ENCODE data around the gene PGGT1B. TPM values are rescaled to one million over a fixed set of nuclear protein-coding genes. Genes with fewer than 3 reads are reported as not detected.

Gene PGGT1B
- total RNA-seq, 1 donor from 2014 or later = 4.0 TPM

DNA sequence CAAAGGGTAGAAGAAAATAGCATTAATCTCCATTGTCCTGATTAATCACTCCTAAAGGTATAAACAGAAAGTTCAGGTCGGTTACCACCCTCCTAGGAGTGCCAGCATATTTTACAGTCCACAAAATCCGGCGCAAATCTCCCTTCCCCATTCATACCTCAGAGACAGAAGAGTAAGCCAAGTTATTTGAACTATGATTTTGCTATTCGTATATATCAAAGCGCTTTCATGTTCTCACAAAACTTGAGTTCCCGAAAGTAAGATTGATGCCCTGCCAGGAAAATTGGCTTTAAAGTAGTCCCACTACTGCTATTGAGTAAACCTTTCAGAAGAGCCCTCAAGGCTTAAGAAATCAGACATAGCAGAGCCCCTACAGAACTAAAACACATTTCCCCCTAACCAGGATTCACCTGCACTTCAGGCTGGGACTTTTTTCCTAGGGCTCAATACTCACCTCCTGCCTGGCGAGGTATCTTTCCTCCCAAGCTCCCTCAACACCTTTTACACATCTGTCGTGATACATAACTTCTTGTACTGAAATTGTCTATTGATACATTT, 71.1 kb downstream of the PGGT1B start:
- DNase-seq (ENCODE audit: low spot score in 2 of 2) = no peak
- Histone ChIP-seq H3K27me3 (no peaks in the 10 kb centered on the region), H3K36me3 (no peaks in the 10 kb centered on the region), H3K27ac (no peak overlapping the region), H3K4me3 (no peak overlapping the region), H3K4me1 (no peaks in the 10 kb centered on the region), H3K9me3 (no peaks in the 10 kb centered on the region)
- intact Hi-C loops (cut with DNase I) = no loop called here
- TF ChIP-seq, protein P1, sequence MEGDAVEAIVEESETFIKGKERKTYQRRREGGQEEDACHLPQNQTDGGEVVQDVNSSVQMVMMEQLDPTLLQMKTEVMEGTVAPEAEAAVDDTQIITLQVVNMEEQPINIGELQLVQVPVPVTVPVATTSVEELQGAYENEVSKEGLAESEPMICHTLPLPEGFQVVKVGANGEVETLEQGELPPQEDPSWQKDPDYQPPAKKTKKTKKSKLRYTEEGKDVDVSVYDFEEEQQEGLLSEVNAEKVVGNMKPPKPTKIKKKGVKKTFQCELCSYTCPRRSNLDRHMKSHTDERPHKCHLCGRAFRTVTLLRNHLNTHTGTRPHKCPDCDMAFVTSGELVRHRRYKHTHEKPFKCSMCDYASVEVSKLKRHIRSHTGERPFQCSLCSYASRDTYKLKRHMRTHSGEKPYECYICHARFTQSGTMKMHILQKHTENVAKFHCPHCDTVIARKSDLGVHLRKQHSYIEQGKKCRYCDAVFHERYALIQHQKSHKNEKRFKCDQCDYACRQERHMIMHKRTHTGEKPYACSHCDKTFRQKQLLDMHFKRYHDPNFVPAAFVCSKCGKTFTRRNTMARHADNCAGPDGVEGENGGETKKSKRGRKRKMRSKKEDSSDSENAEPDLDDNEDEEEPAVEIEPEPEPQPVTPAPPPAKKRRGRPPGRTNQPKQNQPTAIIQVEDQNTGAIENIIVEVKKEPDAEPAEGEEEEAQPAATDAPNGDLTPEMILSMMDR (IDR thresholded peaks at IDR 0.05) = no peak

DNA sequence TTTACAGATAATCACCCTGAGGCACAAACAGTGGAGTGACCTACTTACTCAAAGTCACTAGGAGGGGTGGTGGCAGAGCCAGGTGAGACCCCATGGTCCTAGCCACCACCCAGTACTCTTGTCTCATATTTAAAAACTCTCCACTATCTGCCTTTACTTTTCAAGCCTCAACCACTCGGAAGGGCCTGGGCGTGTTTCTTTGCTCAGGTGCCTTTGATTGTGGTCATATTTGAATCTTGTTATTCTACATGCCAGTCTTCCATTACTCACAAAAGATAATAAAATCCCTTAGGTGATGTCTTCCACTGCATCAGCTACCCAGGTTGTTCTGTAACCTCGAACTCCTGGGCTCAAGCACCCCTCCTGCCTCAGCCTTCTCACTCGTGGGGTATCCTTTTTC, 72.3 kb downstream of the PGGT1B start:
- TF ChIP-seq, protein P1 (IDR thresholded peaks at IDR 0.05) = no peak
- Histone ChIP-seq H3K9me3 (no peaks in the 10 kb centered on the region), H3K4me1 (no peaks in the 10 kb centered on the region), H3K27ac (no peak overlapping the region), H3K36me3 (no peaks in the 10 kb centered on the region), H3K4me3 (no peak overlapping the region), H3K27me3 (no peaks in the 10 kb centered on the region)
- DNase-seq (ENCODE audit: low spot score in 2 of 2) = no peak
- intact Hi-C loops (cut with DNase I) = no loop called here

DNA sequence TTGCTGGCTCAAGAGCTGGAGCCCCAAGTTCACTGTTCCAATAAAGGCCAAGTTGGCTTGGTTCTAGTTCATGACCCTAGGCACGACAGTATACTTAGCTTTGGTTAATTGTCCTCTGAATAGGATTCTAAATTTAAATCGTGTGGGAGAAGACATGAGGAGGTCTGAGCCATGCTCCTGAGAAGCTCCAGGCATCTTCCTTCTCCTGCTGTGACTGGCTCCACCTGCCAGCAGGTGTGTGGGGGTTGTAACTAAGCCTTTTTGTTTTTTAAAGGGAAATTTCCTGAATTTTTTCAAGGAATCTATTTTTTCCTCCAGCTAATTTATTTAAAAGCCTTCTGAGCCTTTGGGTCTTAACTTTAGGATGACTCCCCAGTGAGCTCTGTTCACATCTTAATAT, 72.8 kb downstream of the PGGT1B start:
- H3K36me3 ChIP-seq = no peaks in the 10 kb centered on the region
- H3K27ac ChIP-seq = no peak overlapping the region
- H3K4me3 ChIP-seq = no peak overlapping the region
- no peak for DNase-seq (ENCODE audit: low spot score in 2 of 2)
- no peaks in the 10 kb centered on the region for H3K9me3 ChIP-seq
- TF ChIP-seq, protein P1 (IDR thresholded peaks at IDR 0.05) = no peak
- intact Hi-C loops (cut with DNase I) = loop anchor here (10.0 kb wide), 1 partner anchor 355 kb away; the partner anchor contains the start of gene FEM1C
- no peaks in the 10 kb centered on the region for H3K4me1 ChIP-seq
- no peaks in the 10 kb centered on the region for H3K27me3 ChIP-seq

DNA sequence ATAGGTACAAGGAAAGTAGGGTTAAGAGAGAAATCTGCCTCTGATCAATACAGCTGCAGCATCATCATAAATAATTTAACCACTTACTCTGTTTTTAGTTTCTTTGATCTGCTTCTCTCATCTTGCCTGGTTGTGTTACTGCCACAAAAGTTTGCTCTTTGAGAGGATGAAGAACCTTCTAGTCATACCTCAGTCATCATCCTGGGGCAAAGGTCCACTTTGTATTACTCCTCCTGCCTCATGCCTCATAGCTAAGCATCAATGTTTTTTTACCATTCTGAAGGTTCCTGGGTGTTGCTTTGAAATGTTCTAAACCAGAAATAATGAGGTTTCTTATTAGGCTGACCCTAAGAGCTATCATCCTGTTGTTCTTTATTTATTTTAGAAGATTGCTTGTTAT, 75.9 kb downstream of the PGGT1B start:
- Histone ChIP-seq H3K9me3 (no peaks in the 10 kb centered on the region), H3K27ac (no peak overlapping the region), H3K4me1 (no peaks in the 10 kb centered on the region), H3K27me3 (no peaks in the 10 kb centered on the region), H3K36me3 (no peaks in the 10 kb centered on the region), H3K4me3 (no peak overlapping the region)
- TF ChIP-seq, protein P1 (IDR thresholded peaks at IDR 0.05) = no peak
- intact Hi-C loops (cut with DNase I) = loop anchor here (10.0 kb wide), 1 partner anchor 358 kb away; the partner anchor contains the start of gene FEM1C
- DNase-seq (ENCODE audit: low spot score in 2 of 2) = no peak

DNA sequence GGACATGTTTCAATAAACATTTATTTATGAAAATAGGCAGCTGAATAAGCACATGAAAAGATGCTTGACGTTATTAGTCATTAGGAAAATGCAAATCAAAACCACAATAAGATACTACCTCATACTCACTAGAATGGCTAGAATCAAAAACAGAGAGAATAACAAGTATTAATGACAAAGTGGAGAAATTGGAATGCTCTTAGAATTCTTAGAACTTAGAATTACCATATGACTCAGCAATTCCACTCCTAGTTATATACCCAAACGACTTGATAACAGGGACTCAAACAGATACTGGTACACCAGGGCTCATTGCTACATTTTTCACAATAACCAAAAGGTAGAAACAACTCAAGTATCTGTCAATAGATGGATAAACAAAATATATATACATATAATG, 77.9 kb downstream of the PGGT1B start:
- no peaks in the 10 kb centered on the region for H3K27me3 ChIP-seq
- no peak overlapping the region for H3K4me3 ChIP-seq
- no peaks in the 10 kb centered on the region for H3K36me3 ChIP-seq
- no peak overlapping the region for H3K27ac ChIP-seq
- DNase-seq (ENCODE audit: low spot score in 2 of 2) = no peak
- intact Hi-C loops (cut with DNase I) = loop anchor here (10.0 kb wide), 1 partner anchor 360 kb away; the partner anchor contains the start of gene FEM1C
- no peaks in the 10 kb centered on the region for H3K4me1 ChIP-seq
- H3K9me3 ChIP-seq = no peaks in the 10 kb centered on the region
- TF ChIP-seq, protein P1 (IDR thresholded peaks at IDR 0.05) = no peak

Data from ascending aorta (tissue), 2 donors.